ENCODE data around the gene TBX21. TPM values are rescaled to one million over a fixed set of nuclear protein-coding genes. Genes with fewer than 3 reads are reported as not detected.

Gene TBX21
- total and polyA plus RNA-seq, 2 experiments from 2014 or later: not detected

DNA sequence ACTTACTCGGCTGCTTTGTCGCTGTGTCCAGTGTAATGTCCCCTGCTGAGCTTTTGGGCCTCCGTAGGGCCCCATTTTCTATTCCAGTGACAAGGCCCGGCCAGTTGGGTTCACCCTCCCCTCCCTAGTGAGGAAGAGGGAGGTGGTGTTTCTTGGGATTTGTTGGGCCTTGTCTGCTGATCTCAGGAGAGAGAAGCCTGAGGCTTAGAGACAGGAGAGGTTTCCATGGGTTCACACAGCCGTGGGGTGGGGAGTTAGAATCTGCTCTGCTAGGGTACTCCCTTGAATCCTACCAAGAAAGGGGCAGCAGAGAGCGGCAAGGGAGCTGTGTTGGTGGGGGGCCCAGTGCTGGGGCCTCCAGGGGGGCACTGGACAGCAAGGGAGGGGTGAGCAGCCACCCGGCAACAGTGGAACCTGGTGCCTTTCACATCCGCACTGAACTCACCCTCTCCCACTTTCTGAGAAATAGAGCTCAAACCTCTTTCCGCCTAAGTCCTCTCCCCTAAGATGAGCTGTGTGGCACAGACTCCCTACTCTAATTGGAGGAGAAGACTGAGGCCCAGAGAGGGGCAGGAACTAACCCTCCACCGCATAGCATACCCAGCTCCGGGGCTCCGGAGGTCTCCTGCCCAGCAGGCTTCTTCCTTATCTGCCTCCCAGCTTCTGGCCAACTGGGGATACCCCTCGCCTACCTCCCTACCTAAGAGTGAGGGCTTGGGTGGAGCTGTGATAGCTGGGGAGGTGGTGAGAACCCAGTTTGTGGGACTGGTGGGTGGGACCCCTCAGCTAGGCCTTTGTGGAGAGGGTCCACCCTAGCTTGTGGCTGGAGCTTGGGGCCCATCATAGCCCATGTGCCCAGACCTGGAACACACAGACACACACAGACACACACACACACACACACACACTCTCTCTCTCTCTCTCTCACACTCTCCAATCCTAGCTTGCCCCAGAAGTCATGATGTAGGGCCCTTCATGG, 32.3 kb upstream of the TBX21 start:
- H3F3A ChIP-seq (replicated peaks; ENCODE audit: low read depth): peaks cover 4% of the 10 kb centered on the region; the same call in 1 of the 2 replicates
- peaks cover 3% of the 10 kb centered on the region for H3K27me3 Mint-ChIP-seq (ENCODE audit: insufficient read depth, low read depth, poor library complexity)
- H3K9me3 Mint-ChIP-seq: no peaks in the 10 kb centered on the region
- H3K4me1 ChIP-seq (ENCODE audit: insufficient read depth): peaks cover 5% of the 10 kb centered on the region; the same call in 1 of the 2 replicates
- TF ChIP-seq NANOG (IDR thresholded peaks at IDR 0.05; ENCODE audit: borderline replicate concordance) (no peak), ZNF331 (CRISPR knock-in tag; IDR thresholded peaks at IDR 0.05; ENCODE audit: low read depth) (no peak), EZH2phosphoT487 (IDR thresholded peaks at IDR 0.05; ENCODE audit: unreplicated experiment) (no peak), JUNB (IDR thresholded peaks at IDR 0.05; ENCODE audit: unreplicated experiment) (no peak), POLR2AphosphoS5 (IDR thresholded peaks at IDR 0.05; ENCODE audit: low read depth) (no peak), STAT1 (IDR thresholded peaks at IDR 0.05; ENCODE audit: unreplicated experiment) (no peak), EZH2 (IDR thresholded peaks at IDR 0.05; ENCODE audit: low read depth, unreplicated experiment) (no peak), ZNF114 (CRISPR knock-in tag; IDR thresholded peaks at IDR 0.05) (no peak), CREB1 (CRISPR knock-in tag; IDR thresholded peaks at IDR 0.05; ENCODE audit: low read depth) (no peak)
- TF ChIP-seq, protein P1, sequence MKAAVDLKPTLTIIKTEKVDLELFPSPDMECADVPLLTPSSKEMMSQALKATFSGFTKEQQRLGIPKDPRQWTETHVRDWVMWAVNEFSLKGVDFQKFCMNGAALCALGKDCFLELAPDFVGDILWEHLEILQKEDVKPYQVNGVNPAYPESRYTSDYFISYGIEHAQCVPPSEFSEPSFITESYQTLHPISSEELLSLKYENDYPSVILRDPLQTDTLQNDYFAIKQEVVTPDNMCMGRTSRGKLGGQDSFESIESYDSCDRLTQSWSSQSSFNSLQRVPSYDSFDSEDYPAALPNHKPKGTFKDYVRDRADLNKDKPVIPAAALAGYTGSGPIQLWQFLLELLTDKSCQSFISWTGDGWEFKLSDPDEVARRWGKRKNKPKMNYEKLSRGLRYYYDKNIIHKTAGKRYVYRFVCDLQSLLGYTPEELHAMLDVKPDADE (IDR thresholded peaks at IDR 0.05): no peak
- TF ChIP-seq, protein P2, sequence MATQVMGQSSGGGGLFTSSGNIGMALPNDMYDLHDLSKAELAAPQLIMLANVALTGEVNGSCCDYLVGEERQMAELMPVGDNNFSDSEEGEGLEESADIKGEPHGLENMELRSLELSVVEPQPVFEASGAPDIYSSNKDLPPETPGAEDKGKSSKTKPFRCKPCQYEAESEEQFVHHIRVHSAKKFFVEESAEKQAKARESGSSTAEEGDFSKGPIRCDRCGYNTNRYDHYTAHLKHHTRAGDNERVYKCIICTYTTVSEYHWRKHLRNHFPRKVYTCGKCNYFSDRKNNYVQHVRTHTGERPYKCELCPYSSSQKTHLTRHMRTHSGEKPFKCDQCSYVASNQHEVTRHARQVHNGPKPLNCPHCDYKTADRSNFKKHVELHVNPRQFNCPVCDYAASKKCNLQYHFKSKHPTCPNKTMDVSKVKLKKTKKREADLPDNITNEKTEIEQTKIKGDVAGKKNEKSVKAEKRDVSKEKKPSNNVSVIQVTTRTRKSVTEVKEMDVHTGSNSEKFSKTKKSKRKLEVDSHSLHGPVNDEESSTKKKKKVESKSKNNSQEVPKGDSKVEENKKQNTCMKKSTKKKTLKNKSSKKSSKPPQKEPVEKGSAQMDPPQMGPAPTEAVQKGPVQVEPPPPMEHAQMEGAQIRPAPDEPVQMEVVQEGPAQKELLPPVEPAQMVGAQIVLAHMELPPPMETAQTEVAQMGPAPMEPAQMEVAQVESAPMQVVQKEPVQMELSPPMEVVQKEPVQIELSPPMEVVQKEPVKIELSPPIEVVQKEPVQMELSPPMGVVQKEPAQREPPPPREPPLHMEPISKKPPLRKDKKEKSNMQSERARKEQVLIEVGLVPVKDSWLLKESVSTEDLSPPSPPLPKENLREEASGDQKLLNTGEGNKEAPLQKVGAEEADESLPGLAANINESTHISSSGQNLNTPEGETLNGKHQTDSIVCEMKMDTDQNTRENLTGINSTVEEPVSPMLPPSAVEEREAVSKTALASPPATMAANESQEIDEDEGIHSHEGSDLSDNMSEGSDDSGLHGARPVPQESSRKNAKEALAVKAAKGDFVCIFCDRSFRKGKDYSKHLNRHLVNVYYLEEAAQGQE (IDR thresholded peaks at IDR 0.05; ENCODE audit: unreplicated experiment): no peak
- TF ChIP-seq, protein P3, sequence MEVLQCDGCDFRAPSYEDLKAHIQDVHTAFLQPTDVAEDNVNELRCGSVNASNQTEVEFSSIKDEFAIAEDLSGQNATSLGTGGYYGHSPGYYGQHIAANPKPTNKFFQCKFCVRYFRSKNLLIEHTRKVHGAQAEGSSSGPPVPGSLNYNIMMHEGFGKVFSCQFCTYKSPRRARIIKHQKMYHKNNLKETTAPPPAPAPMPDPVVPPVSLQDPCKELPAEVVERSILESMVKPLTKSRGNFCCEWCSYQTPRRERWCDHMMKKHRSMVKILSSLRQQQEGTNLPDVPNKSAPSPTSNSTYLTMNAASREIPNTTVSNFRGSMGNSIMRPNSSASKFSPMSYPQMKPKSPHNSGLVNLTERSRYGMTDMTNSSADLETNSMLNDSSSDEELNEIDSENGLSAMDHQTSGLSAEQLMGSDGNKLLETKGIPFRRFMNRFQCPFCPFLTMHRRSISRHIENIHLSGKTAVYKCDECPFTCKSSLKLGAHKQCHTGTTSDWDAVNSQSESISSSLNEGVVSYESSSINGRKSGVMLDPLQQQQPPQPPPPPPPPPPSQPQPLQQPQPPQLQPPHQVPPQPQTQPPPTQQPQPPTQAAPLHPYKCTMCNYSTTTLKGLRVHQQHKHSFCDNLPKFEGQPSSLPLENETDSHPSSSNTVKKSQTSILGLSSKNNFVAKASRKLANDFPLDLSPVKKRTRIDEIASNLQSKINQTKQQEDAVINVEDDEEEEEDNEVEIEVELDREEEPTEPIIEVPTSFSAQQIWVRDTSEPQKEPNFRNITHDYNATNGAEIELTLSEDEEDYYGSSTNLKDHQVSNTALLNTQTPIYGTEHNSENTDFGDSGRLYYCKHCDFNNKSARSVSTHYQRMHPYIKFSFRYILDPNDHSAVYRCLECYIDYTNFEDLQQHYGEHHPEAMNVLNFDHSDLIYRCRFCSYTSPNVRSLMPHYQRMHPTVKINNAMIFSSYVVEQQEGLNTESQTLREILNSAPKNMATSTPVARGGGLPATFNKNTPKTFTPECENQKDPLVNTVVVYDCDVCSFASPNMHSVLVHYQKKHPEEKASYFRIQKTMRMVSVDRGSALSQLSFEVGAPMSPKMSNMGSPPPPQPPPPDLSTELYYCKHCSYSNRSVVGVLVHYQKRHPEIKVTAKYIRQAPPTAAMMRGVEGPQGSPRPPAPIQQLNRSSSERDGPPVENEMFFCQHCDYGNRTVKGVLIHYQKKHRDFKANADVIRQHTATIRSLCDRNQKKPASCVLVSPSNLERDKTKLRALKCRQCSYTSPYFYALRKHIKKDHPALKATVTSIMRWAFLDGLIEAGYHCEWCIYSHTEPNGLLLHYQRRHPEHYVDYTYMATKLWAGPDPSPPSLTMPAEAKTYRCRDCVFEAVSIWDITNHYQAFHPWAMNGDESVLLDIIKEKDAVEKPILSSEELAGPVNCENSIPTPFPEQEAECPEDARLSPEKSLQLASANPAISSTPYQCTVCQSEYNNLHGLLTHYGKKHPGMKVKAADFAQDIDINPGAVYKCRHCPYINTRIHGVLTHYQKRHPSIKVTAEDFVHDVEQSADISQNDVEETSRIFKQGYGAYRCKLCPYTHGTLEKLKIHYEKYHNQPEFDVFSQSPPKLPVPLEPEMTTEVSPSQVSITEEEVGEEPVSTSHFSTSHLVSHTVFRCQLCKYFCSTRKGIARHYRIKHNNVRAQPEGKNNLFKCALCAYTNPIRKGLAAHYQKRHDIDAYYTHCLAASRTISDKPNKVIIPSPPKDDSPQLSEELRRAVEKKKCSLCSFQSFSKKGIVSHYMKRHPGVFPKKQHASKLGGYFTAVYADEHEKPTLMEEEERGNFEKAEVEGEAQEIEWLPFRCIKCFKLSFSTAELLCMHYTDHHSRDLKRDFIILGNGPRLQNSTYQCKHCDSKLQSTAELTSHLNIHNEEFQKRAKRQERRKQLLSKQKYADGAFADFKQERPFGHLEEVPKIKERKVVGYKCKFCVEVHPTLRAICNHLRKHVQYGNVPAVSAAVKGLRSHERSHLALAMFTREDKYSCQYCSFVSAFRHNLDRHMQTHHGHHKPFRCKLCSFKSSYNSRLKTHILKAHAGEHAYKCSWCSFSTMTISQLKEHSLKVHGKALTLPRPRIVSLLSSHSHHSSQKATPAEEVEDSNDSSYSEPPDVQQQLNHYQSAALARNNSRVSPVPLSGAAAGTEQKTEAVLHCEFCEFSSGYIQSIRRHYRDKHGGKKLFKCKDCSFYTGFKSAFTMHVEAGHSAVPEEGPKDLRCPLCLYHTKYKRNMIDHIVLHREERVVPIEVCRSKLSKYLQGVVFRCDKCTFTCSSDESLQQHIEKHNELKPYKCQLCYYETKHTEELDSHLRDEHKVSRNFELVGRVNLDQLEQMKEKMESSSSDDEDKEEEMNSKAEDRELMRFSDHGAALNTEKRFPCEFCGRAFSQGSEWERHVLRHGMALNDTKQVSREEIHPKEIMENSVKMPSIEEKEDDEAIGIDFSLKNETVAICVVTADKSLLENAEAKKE (CRISPR knock-in tag; IDR thresholded peaks at IDR 0.05): no peak
- TF ChIP-seq, protein P4, sequence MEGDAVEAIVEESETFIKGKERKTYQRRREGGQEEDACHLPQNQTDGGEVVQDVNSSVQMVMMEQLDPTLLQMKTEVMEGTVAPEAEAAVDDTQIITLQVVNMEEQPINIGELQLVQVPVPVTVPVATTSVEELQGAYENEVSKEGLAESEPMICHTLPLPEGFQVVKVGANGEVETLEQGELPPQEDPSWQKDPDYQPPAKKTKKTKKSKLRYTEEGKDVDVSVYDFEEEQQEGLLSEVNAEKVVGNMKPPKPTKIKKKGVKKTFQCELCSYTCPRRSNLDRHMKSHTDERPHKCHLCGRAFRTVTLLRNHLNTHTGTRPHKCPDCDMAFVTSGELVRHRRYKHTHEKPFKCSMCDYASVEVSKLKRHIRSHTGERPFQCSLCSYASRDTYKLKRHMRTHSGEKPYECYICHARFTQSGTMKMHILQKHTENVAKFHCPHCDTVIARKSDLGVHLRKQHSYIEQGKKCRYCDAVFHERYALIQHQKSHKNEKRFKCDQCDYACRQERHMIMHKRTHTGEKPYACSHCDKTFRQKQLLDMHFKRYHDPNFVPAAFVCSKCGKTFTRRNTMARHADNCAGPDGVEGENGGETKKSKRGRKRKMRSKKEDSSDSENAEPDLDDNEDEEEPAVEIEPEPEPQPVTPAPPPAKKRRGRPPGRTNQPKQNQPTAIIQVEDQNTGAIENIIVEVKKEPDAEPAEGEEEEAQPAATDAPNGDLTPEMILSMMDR (conservative IDR thresholded peaks at IDR 0.05; ENCODE audit: low read depth in 2 of 2): no peak
- H3K79me2 ChIP-seq (replicated peaks; ENCODE audit: insufficient read depth): no peaks in the 10 kb centered on the region
- no peak overlapping the region for H3K4me2 ChIP-seq
- no peak for DNase-seq (ENCODE audit: low spot score)
- 0 out of 2 replicates have a peak, but pooled peaks cover 2% of the 10 kb centered on the region for H3K27me3 ChIP-seq (ENCODE audit: insufficient read depth)
- H3K36me3 ChIP-seq (ENCODE audit: insufficient read depth): no peaks in the 10 kb centered on the region; the same call in 1 of the 2 replicates
- H3K4me3 Mint-ChIP-seq: no peak overlapping the region
- no peak overlapping the region for H3K27ac Mint-ChIP-seq
- H4K20me1 ChIP-seq (replicated peaks; ENCODE audit: insufficient read depth): peaks cover 3% of the 10 kb centered on the region; the same call in 1 of the 2 replicates
- H3K36me3 Mint-ChIP-seq (ENCODE audit: low read depth): peaks cover 3% of the 10 kb centered on the region; the same call in 2 of the 3 replicates
- no peak for ATAC-seq
- no peaks in the 10 kb centered on the region for H3K9me2 ChIP-seq (ENCODE audit: insufficient read depth)
- H3K4me3 ChIP-seq: no peak overlapping the region
- no peak overlapping the region for H3K27ac ChIP-seq (ENCODE audit: low read depth)
- H3K4me1 Mint-ChIP-seq: peaks cover 26% of the 10 kb centered on the region
- H2AFZ ChIP-seq: no peak overlapping the region
